ENCODE data around the gene VPS13D.

DNA sequence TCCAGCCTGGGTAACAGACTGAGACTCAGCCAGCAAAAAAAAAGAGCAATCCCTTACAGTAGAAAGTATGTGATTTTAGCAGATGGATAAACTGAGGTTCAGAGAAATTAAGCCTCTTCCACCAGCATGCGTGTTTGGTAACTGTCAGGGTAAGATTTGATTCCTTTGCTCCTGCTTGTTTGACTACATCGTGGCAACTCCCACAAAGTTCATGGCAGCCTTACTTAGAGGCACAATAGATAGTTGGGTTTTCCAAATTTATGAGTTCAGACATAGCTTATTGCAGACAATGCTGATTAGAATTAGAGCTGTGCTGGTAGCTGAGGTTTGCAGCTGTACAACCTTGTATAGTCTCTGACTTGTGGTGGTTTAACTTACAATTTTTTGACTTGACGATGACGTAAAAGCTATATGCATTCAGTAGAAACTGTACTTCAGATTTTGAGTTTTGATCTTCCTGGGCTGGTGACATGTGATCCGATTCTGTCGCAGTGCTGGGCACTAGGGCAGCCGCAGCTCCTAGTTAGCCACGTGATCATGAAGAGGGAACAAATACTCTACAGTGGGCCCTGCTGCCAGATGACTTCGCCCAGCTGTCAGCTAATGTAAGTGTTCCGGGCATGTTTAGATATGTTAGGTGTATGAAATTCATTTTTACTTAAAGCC lies 220.4 kb downstream of the VPS13D start:
- TF ChIP-seq CEBPB (IDR thresholded peaks at IDR 0.05; ENCODE audit: low read depth, low read length) (no peak), MAFK (IDR thresholded peaks at IDR 0.05; ENCODE audit: low read depth, low read length) (no peak), SMC3 (IDR thresholded peaks at IDR 0.05; ENCODE audit: low read depth, low read length) (no peak), POLR2A (IDR thresholded peaks at IDR 0.05; ENCODE audit: low read depth, low read length) (no peak), MAZ (IDR thresholded peaks at IDR 0.05; ENCODE audit: borderline replicate concordance, low read depth, low read length) (no peak), FOS (IDR thresholded peaks at IDR 0.05; ENCODE audit: low read depth, low read length) (no peak), RAD21 (IDR thresholded peaks at IDR 0.05; ENCODE audit: low read length) (no peak), RFX5 (IDR thresholded peaks at IDR 0.05; ENCODE audit: low read depth, low read length) (no peak), CHD1 (IDR thresholded peaks at IDR 0.05; ENCODE audit: low read depth, low read length) (no peak), MXI1 (IDR thresholded peaks at IDR 0.05; ENCODE audit: borderline replicate concordance, low read depth, low read length) (no peak)
- TF ChIP-seq, protein P1, sequence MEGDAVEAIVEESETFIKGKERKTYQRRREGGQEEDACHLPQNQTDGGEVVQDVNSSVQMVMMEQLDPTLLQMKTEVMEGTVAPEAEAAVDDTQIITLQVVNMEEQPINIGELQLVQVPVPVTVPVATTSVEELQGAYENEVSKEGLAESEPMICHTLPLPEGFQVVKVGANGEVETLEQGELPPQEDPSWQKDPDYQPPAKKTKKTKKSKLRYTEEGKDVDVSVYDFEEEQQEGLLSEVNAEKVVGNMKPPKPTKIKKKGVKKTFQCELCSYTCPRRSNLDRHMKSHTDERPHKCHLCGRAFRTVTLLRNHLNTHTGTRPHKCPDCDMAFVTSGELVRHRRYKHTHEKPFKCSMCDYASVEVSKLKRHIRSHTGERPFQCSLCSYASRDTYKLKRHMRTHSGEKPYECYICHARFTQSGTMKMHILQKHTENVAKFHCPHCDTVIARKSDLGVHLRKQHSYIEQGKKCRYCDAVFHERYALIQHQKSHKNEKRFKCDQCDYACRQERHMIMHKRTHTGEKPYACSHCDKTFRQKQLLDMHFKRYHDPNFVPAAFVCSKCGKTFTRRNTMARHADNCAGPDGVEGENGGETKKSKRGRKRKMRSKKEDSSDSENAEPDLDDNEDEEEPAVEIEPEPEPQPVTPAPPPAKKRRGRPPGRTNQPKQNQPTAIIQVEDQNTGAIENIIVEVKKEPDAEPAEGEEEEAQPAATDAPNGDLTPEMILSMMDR (conservative IDR thresholded peaks at IDR 0.05; ENCODE audit: low read depth, low read length): no peak
- TF ChIP-seq, protein P2, sequence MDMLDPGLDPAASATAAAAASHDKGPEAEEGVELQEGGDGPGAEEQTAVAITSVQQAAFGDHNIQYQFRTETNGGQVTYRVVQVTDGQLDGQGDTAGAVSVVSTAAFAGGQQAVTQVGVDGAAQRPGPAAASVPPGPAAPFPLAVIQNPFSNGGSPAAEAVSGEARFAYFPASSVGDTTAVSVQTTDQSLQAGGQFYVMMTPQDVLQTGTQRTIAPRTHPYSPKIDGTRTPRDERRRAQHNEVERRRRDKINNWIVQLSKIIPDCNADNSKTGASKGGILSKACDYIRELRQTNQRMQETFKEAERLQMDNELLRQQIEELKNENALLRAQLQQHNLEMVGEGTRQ (IDR thresholded peaks at IDR 0.05; ENCODE audit: low read depth, low read length): no peak
